ENCODE data around the gene KCNJ3.

Gene KCNJ3

GRCh38 chr2:154677401-154677800 is 21.1 kb upstream of the KCNJ3 start:
- DNase-seq (ENCODE audit: low read depth), result no peak
- no peak overlapping the region for H3K4me3 ChIP-seq (ENCODE audit: low read depth, low read length)
- TF ChIP-seq CTCF (IDR thresholded peaks at IDR 0.05; ENCODE audit: control insufficient read depth, extremely low read depth, insufficient read depth), result no peak

- DNase-seq (ENCODE audit: low read depth), result no peak
- no peak for TF ChIP-seq CTCF (IDR thresholded peaks at IDR 0.05; ENCODE audit: control insufficient read depth, extremely low read depth, insufficient read depth)
- no peak overlapping the region for H3K4me3 ChIP-seq (ENCODE audit: low read depth, low read length)
Measured at GRCh38 chr2:154681741-154682140, 16.8 kb upstream of the KCNJ3 start.

GRCh38 chr2:154686162-154686561 is 12.3 kb upstream of the KCNJ3 start:
- peak; percentile 26; the same call in 1 of the 2 replicates for TF ChIP-seq CTCF (IDR thresholded peaks at IDR 0.05; ENCODE audit: control insufficient read depth, extremely low read depth, insufficient read depth)
- no peak overlapping the region for H3K4me3 ChIP-seq (ENCODE audit: low read depth, low read length)
- DNase-seq (ENCODE audit: low read depth), result no peak

GRCh38 chr2:154688373-154688772 is 10.1 kb upstream of the KCNJ3 start:
- no peak for TF ChIP-seq CTCF (IDR thresholded peaks at IDR 0.05; ENCODE audit: control insufficient read depth, extremely low read depth, insufficient read depth)
- no peak overlapping the region for H3K4me3 ChIP-seq (ENCODE audit: low read depth, low read length)
- no peak for DNase-seq (ENCODE audit: low read depth)

- DNase-seq (ENCODE audit: low read depth), result no peak
- no peak overlapping the region for H3K4me3 ChIP-seq (ENCODE audit: low read depth, low read length)
- no peak for TF ChIP-seq CTCF (IDR thresholded peaks at IDR 0.05; ENCODE audit: control insufficient read depth, extremely low read depth, insufficient read depth)
Measured at GRCh38 chr2:154689158-154689557, 9.3 kb upstream of the KCNJ3 start.

GRCh38 chr2:154692927-154693326 is 5.6 kb upstream of the KCNJ3 start:
- DNase-seq (ENCODE audit: low read depth), result no peak
- no peak for TF ChIP-seq CTCF (IDR thresholded peaks at IDR 0.05; ENCODE audit: control insufficient read depth, extremely low read depth, insufficient read depth)
- no peak overlapping the region for H3K4me3 ChIP-seq (ENCODE audit: low read depth, low read length)

GRCh38 chr2:154693741-154694340 is 4.7 kb upstream of the KCNJ3 start:
- no peak for DNase-seq (ENCODE audit: low read depth)
- TF ChIP-seq CTCF (IDR thresholded peaks at IDR 0.05; ENCODE audit: control insufficient read depth, extremely low read depth, insufficient read depth), result no peak
- H3K4me3 ChIP-seq (ENCODE audit: low read depth, low read length), result no peak overlapping the region

Measured in LNCaP clone FGC (cell line).